ENCODE measurements around the gene SERPINA1.

The SERPINA1 gene

GRCh38 chr14:94382716-94383596 lies 5.4 kb downstream of the SERPINA1 start:
- FAIRE-seq (no peak), DNase-seq (ENCODE audit: insufficient read length, low spot score) (no peak)
- no peak for TF ChIP-seq CTCF (IDR thresholded peaks at IDR 0.05; ENCODE audit: insufficient read depth, missing control alignments)

GRCh38 chr14:94382099-94382715 lies 6.2 kb downstream of the SERPINA1 start:
- no peak for TF ChIP-seq CTCF (IDR thresholded peaks at IDR 0.05; ENCODE audit: insufficient read depth, missing control alignments)
- FAIRE-seq, result no peak

GRCh38 chr14:94381149-94382030 lies 7.0 kb downstream of the SERPINA1 start:
- no peak for FAIRE-seq
- no peak for TF ChIP-seq CTCF (IDR thresholded peaks at IDR 0.05; ENCODE audit: insufficient read depth, missing control alignments)
- DNase-seq (ENCODE audit: insufficient read length, low spot score), result no peak

More at GRCh38 chr14:94382099-94382715, 6.2 kb downstream of the SERPINA1 start:
- DNase-seq (ENCODE audit: insufficient read length, low spot score), result no peak

- no peak for TF ChIP-seq CTCF (IDR thresholded peaks at IDR 0.05; ENCODE audit: insufficient read depth, missing control alignments)
- no peak for DNase-seq (ENCODE audit: insufficient read length, low spot score)
- no peak for FAIRE-seq
These were observed 7.9 kb downstream of the SERPINA1 start for GRCh38 chr14:94380225-94381148.

- FAIRE-seq (no peak), DNase-seq (ENCODE audit: insufficient read length, low spot score) (no peak)
- TF ChIP-seq CTCF (IDR thresholded peaks at IDR 0.05; ENCODE audit: insufficient read depth, missing control alignments), result no peak
These were observed 8.8 kb downstream of the SERPINA1 start for GRCh38 chr14:94379291-94380224.
